B cell (primary cell): ENCODE results near the gene ECE1. TPM values are rescaled to one million over a fixed set of nuclear protein-coding genes. Genes with fewer than 3 reads are reported as not detected.

Experiments used
- ATAC-seq: fragments of 200-7000 bp; cut with Tn5 transposase; one replicate; pipeline ENCODE4 v1.10.0; 2021; ENCODE audit warnings: low read depth, mild to moderate bottlenecking, moderate number of reproducible peaks, moderate library complexity
- CTCF ChIA-PET: fragments of 350-600 bp; sonication (Branson Sonifier 250); formaldehyde crosslinking; loops from one replicate; lab custom pipeline; 2021; ENCODE audit warnings: antibody characterized with exemption, inconsistent platforms; lab: Charles Lee
- POLR2A ChIA-PET: fragments of 350-600 bp; sonication (Branson Sonifier 250); formaldehyde crosslinking; loops from one replicate; lab custom pipeline; 2021; ENCODE audit warnings: antibody characterized with exemption; lab: Charles Lee
- DNase-seq: peaks from one replicate; pipeline ENCODE4 v3.0.0; 2013
- H2AFZ ChIP-seq: 2 replicates; pipeline ENCODE4 v1.6.1; 2012; ENCODE audit warnings: mild to moderate bottlenecking, low read depth, low read length; ENCODE audit not compliant: insufficient read depth, poor library complexity, severe bottlenecking
- H3K27ac ChIP-seq, 2 donors: 1 replicate in 1 of 2; 2 replicates in 1 of 2; pipeline ENCODE4 v1.5.1; 2012 to 2013; ENCODE audit warnings: low read length in 2 of 2, mild to moderate bottlenecking in 2 of 2, moderate library complexity in 1 of 2
- H3K27me3 ChIP-seq, 4 experiments: fragments of 200-600 bp in 1 of 4; sonication (generic) in 1 of 4; replicated peaks in 1 of 4; 1 replicate in 2 of 4; 2 replicates in 2 of 4; pipeline versions ENCODE4 v1.6.1 to v1.7.0; 2013 to 2016; ENCODE audit warnings: low read length in 3 of 4, mild to moderate bottlenecking in 2 of 4, mixed read lengths in 1 of 4, moderate library complexity in 1 of 4; ENCODE audit not compliant: insufficient read depth in 4 of 4, control insufficient read depth in 3 of 4; ENCODE audit errors: control extremely low read depth in 1 of 4
- H3K36me3 ChIP-seq, 2 experiments: replicated peaks in 1 of 2; 1 replicate in 1 of 2; 2 replicates in 1 of 2; pipeline versions ENCODE4 v1.6.1 to v1.7.1; 2013; ENCODE audit warnings: low read length in 1 of 2; ENCODE audit not compliant: insufficient read depth in 2 of 2, control insufficient read depth in 1 of 2; ENCODE audit errors: control extremely low read depth in 1 of 2, extremely low read depth in 1 of 2
- H3K4me1 ChIP-seq, 2 donors: fragments of 200-600 bp in 1 of 2; sonication (generic) in 1 of 2; 1 replicate in 1 of 2; 2 replicates in 1 of 2; pipeline versions ENCODE4 v1.5.1 to v1.6.1; 2013 to 2017; ENCODE audit warnings: low read length in 2 of 2; ENCODE audit not compliant: control insufficient read depth in 2 of 2, insufficient read depth in 2 of 2
- H3K4me2 ChIP-seq: replicated peaks from 2 replicates; pipeline ENCODE3; 2012; ENCODE audit warnings: mild to moderate bottlenecking, low read depth, low read length; ENCODE audit not compliant: poor library complexity, severe bottlenecking
- H3K4me3 ChIP-seq, 5 experiments: fragments of 200-600 bp in 1 of 5; sonication (generic) in 1 of 5; 1 replicate in 3 of 5; 2 replicates in 2 of 5; pipeline versions ENCODE4 v1.5.1 to v1.7.0; 2011 to 2016; ENCODE audit warnings: low read length in 4 of 5, mild to moderate bottlenecking in 4 of 5, low read depth in 2 of 5, control low read depth in 1 of 5, moderate library complexity in 1 of 5; ENCODE audit not compliant: insufficient read depth in 1 of 5; ENCODE audit errors: control extremely low read depth in 1 of 5, extremely low read depth in 1 of 5
- H3K79me2 ChIP-seq: fragments of 200-600 bp; sonication (generic); one replicate; pipeline ENCODE4 v1.6.0; 2016; ENCODE audit warnings: low read length; ENCODE audit not compliant: control insufficient read depth, insufficient read depth
- H3K9ac ChIP-seq: fragments of 200-600 bp; sonication (generic); 2 replicates; pipeline ENCODE4 v1.6.1; 2017; ENCODE audit warnings: mild to moderate bottlenecking, low read length, moderate library complexity
- H3K9me3 ChIP-seq, 3 donors: one replicate each; pipeline versions ENCODE4 v1.6.1 to v1.7.1; 2013; ENCODE audit warnings: low read length in 2 of 3; ENCODE audit not compliant: control insufficient read depth in 2 of 3, insufficient read depth in 1 of 3; ENCODE audit errors: control extremely low read depth in 1 of 3
- H4K20me1 ChIP-seq: 2 replicates; pipeline ENCODE4 v1.6.0; 2012; ENCODE audit warnings: mild to moderate bottlenecking, low read length; ENCODE audit not compliant: insufficient read depth, control insufficient read depth, poor library complexity, severe bottlenecking
- H3K27ac Mint-ChIP-seq: one replicate; pipeline ENCODE4 v1.8.0; 2021; ENCODE audit warnings: mixed read lengths
- H3K27me3 Mint-ChIP-seq: one replicate; pipeline ENCODE4 v1.8.0; 2021; ENCODE audit warnings: mixed read lengths
- H3K4me1 Mint-ChIP-seq: one replicate; pipeline ENCODE4 v1.8.0; 2021; ENCODE audit warnings: mixed read lengths
- H3K4me3 Mint-ChIP-seq: one replicate; pipeline ENCODE4 v1.8.0; 2021; ENCODE audit warnings: mixed read lengths
- H3K9me3 Mint-ChIP-seq: one replicate; pipeline ENCODE4 v1.8.0; 2022; ENCODE audit warnings: mixed read lengths; ENCODE audit not compliant: insufficient read depth
- CTCF ChIP-seq: fragments of 200-600 bp; IDR thresholded peaks from one replicate; pipeline ENCODE4 v1.8.0; 2022; ENCODE audit warnings: antibody characterized with exemption, mild to moderate bottlenecking
- EZH2 ChIP-seq: IDR thresholded peaks from 2 replicates; pipeline ENCODE4 v1.6.1; 2012; ENCODE audit warnings: borderline replicate concordance, low read depth, mild to moderate bottlenecking, moderate library complexity, low read length; ENCODE audit not compliant: insufficient read depth, poor library complexity, severe bottlenecking
- WGBS: methylation state at CpG from one replicate; pipeline ENCODE4 v1.1.5; 2013; ENCODE audit warnings: missing lambda C conversion rate; ENCODE audit not compliant: insufficient coverage; 5-methylcytosine and 5-hydroxymethylcytosine counted together
- intact Hi-C: fragments of 100-400 bp; cut with micrococcal nuclease; formaldehyde crosslinking; loops from one replicate; pipeline ENCODE4 v1.10.0; 2022
- polyA plus RNA-seq: library from polyadenylated mRNA; depleted of rRNA; stranded (reverse); fragments of >200 nt; gene quantifications from 2 replicates; pipeline ENCODE4 v1.2.3, GENCODE V29; 2012
- total RNA-seq, 2 donors: library from RNA; stranded (reverse); fragments of 120-200 nt in 1 of 2; gene quantifications; 1 replicate in 1 of 2; 2 replicates in 1 of 2; pipeline versions ENCODE4 v1.2.3 to v1.2.4, GENCODE V29; 2013 to 2022

ECE1 gene
- total and polyA plus RNA-seq, 2 donors (not counting 1 experiment from before 2014, with no cell fraction given), result 46.7 to 133 TPM

DNA sequence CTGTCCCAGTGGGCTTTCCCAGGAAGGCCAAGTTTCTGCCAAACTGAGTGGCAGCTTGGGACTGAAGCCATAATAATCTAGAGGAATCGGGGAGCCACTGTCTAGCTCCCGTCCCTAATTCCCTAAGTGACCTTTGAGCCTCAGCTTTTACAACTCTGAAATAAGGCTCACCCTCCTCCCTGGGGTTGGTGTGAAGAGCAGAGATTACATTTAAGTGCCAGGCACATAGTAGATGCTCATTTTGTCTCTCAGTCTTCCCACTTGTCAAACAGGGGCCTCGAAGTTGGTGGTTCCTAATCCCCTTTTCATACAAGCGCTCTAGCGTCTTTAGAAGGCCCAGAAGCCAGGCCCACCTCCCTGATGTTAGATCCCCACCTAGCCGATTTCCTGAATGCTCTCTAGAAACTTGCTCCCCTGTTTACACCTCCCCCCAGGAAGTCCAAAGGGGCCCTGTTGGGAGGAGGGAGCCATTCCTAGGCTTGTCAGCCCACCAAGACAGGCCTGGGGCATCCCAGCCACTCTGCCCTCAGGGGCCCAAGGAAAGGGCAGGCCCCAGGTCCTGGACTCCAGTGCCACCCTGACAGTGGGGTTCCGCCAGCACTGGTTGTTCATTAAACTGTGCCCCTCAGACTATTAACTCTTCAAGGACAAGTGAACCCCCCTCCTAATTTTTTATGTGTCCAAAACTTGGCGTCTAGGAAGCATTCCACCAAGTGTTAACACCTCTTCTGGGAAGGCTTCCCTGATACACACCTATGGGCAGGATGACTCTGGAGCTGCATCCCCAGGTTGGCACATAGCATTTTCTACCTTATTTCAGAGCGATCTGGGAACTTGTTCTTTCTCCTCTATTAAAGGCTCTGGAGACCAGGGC, 49.3 kb upstream of the ECE1 start:
- Histone ChIP-seq H3K4me1 (peaks cover 60 to 74% of the 10 kb centered on the region in 2 donors), H3K27me3 (no peaks in the 10 kb centered on the region), H3K27ac (no peak overlapping the region), H2AFZ (no peak overlapping the region), H4K20me1 (peaks cover 9% of the 10 kb centered on the region), H3K4me3 (no peak overlapping the region), H3K9me3 (no peaks in the 10 kb centered on the region), H3K9ac (no peak overlapping the region), H3K79me2 (peaks cover 88% of the 10 kb centered on the region), H3K4me2 (no peak overlapping the region), H3K36me3 (peaks cover 0 to 6% of the 10 kb centered on the region in 2 experiments)
- TF ChIP-seq EZH2 (no peak), CTCF (no peak)
- WGBS, result 91% methylated on average over 3 of the region's 9 CpGs
- Mint-ChIP-seq H3K4me3 (no peak overlapping the region), H3K27me3 (no peaks in the 10 kb centered on the region), H3K4me1 (peaks cover 88% of the 10 kb centered on the region), H3K27ac (peak overlapping the region; percentile 20), H3K9me3 (no peaks in the 10 kb centered on the region)
- no peak for DNase-seq
- ATAC-seq, result no peak
- POLR2A ChIA-PET, result no interaction called here
- CTCF ChIA-PET, result interaction anchor here (1.0 to 10.3 kb wide), 5 partner anchors 9 to 83 kb away, joined by 3 to 90 read pairs (median 55); partner anchors contain the start of gene ECE1
- intact Hi-C loops, result no loop called here
